ENCODE results near the gene PGA3.

GRCh38 chr11:61164606-61165424 is 38.5 kb upstream of the PGA3 start:
- TF ChIP-seq POLR2AphosphoS5 (IDR thresholded peaks at IDR 0.05; ENCODE audit: low read depth, low read length) (no peak), FOSL1 (IDR thresholded peaks at IDR 0.05; ENCODE audit: low read depth) (no peak), CTCF (IDR thresholded peaks at IDR 0.05 in 2 of 3, conservative IDR thresholded peaks at IDR 0.05 in 1 of 3; ENCODE audit: borderline replicate concordance in 1 of 3, insufficient read depth in 1 of 3, low read depth in 2 of 3, low read length in 2 of 3) (no peak), ZNF274 (IDR thresholded peaks at IDR 0.05; ENCODE audit: low read depth, low read length) (no peak), REST (IDR thresholded peaks at IDR 0.05; ENCODE audit: low read depth) (no peak), CEBPB (IDR thresholded peaks at IDR 0.05; ENCODE audit: low read depth) (no peak), ATF3 (IDR thresholded peaks at IDR 0.05) (no peak), POLR2A (IDR thresholded peaks at IDR 0.05; ENCODE audit: borderline replicate concordance, extremely low read depth, insufficient read depth, insufficient read length) (no peak)
